Smooth muscle cell (in vitro differentiated cells): ENCODE results near the gene TM6SF1. TPM values are rescaled to one million over a fixed set of nuclear protein-coding genes. Genes with fewer than 3 reads are reported as not detected.

ENCODE experiments used
- DNase-seq: peaks from one replicate; lab custom pipeline; 2025; ENCODE audit not compliant: unreplicated experiment; lab: John Stamatoyannopoulos, UW
- H2AFZ ChIP-seq: fragments of 200-600 bp; sonication (generic); 2 replicates; pipeline ENCODE4 v1.6.0; 2016; ENCODE audit warnings: antibody characterized with exemption, low read depth, mild to moderate bottlenecking
- H3F3A ChIP-seq: fragments of 200-600 bp; sonication (generic); 2 replicates; pipeline ENCODE4 v1.6.0; 2017; ENCODE audit warnings: antibody characterized with exemption, low read depth
- H3K27ac ChIP-seq: fragments of 200-600 bp; sonication (generic); 2 replicates; pipeline ENCODE4 v1.5.1; 2016; ENCODE audit warnings: low read depth, mild to moderate bottlenecking
- H3K27me3 ChIP-seq: fragments of 200-600 bp; sonication (generic); 2 replicates; pipeline ENCODE4 v1.6.1; 2016; ENCODE audit warnings: low read depth, mild to moderate bottlenecking
- H3K36me3 ChIP-seq: fragments of 200-600 bp; sonication (generic); 2 replicates; pipeline ENCODE4 v1.5.1; 2016; ENCODE audit warnings: low read depth
- H3K4me1 ChIP-seq: fragments of 200-600 bp; sonication (generic); 2 replicates; pipeline ENCODE4 v1.5.1; 2016; ENCODE audit warnings: low read depth
- H3K4me2 ChIP-seq: fragments of 200-600 bp; sonication (generic); 2 replicates; pipeline ENCODE4 v1.6.0; 2016; ENCODE audit warnings: mild to moderate bottlenecking
- H3K4me3 ChIP-seq: fragments of 200-600 bp; sonication (generic); 2 replicates; pipeline ENCODE4 v1.5.1; 2016; ENCODE audit warnings: mild to moderate bottlenecking
- H3K79me2 ChIP-seq: fragments of 200-600 bp; sonication (generic); 2 replicates; pipeline ENCODE4 v1.6.0; 2016; ENCODE audit warnings: low read depth, mild to moderate bottlenecking
- H3K9ac ChIP-seq: fragments of 200-600 bp; sonication (generic); 2 replicates; pipeline ENCODE4 v1.6.0; 2016; ENCODE audit warnings: low read depth
- H3K9me3 ChIP-seq: fragments of 200-600 bp; sonication (generic); replicated peaks from 2 replicates; pipeline ENCODE4 v1.5.1; 2016; ENCODE audit warnings: low read depth
- H4K20me1 ChIP-seq: fragments of 200-600 bp; sonication (generic); 2 replicates; pipeline ENCODE4 v1.6.0; 2016; ENCODE audit warnings: low read depth
- CTCF ChIP-seq: fragments of 200-600 bp; sonication (generic); IDR thresholded peaks from 2 replicates; pipeline ENCODE4 v1.5.1; 2017; ENCODE audit warnings: borderline replicate concordance, mild to moderate bottlenecking, antibody characterized with exemption; ENCODE audit not compliant: insufficient read depth, poor library complexity, severe bottlenecking
- WGBS: methylation state at CpG from one replicate; pipeline ENCODE4 v1.1.7; 2016; ENCODE audit warnings: low lambda C conversion rate; 5-methylcytosine and 5-hydroxymethylcytosine counted together
- polyA plus RNA-seq: library from polyadenylated mRNA; unstranded; fragments of >200 nt; fragmentation: Nextera tagmentation; extraction: Ambion mirVana; gene quantifications from 2 replicates; pipeline ENCODE4 v1.2.1, GENCODE V29; 2016
- total RNA-seq: library from RNA; depleted of rRNA; stranded (reverse); fragments of >200 nt; gene quantifications from 2 replicates; pipeline ENCODE4 v1.2.3, GENCODE V29; 2014

The TM6SF1 gene
- total and polyA plus RNA-seq, 2 experiments from 2014 or later: 1.5 TPM; not detected in 1

GRCh38 chr15:83163032-83163431, 55.6 kb downstream of the TM6SF1 start:
- H3K36me3 ChIP-seq: no peaks in the 10 kb centered on the region
- 88% methylated on average over 4 of the region's 4 CpGs for WGBS
- H3K27me3 ChIP-seq: no peaks in the 10 kb centered on the region
- no peak overlapping the region for H3K27ac ChIP-seq
- H3K9ac ChIP-seq: no peak overlapping the region
- DNase-seq: no peak
- H3K9me3 ChIP-seq: peaks cover 6% of the 10 kb centered on the region
- no peak overlapping the region for H3K4me2 ChIP-seq
- H3F3A ChIP-seq: no peaks in the 10 kb centered on the region
- H4K20me1 ChIP-seq: peaks cover 27% of the 10 kb centered on the region
- no peaks in the 10 kb centered on the region for H3K4me1 ChIP-seq
- no peak for TF ChIP-seq CTCF
- H3K79me2 ChIP-seq: peaks cover 34% of the 10 kb centered on the region
- no peak overlapping the region for H2AFZ ChIP-seq
- no peak overlapping the region for H3K4me3 ChIP-seq

GRCh38 chr15:83164111-83164770, 56.8 kb downstream of the TM6SF1 start:
- Histone ChIP-seq H2AFZ (no peak overlapping the region), H4K20me1 (peaks cover 31% of the 10 kb centered on the region), H3K36me3 (no peaks in the 10 kb centered on the region), H3F3A (no peaks in the 10 kb centered on the region), H3K9me3 (peaks cover 6% of the 10 kb centered on the region), H3K79me2 (peaks cover 47% of the 10 kb centered on the region), H3K4me2 (peak overlapping the region; percentile 6), H3K27ac (peak overlapping the region; percentile 44), H3K9ac (no peak overlapping the region), H3K4me1 (no peaks in the 10 kb centered on the region), H3K4me3 (no peak overlapping the region), H3K27me3 (no peaks in the 10 kb centered on the region)
- no peak for TF ChIP-seq CTCF
- 79% methylated on average over 1 of the region's 1 CpG for WGBS
- no peak for DNase-seq

GRCh38 chr15:83164771-83165404, 57.4 kb downstream of the TM6SF1 start:
- Histone ChIP-seq H3K79me2 (peaks cover 53% of the 10 kb centered on the region), H3K9ac (no peak overlapping the region), H3K27me3 (no peaks in the 10 kb centered on the region), H3K4me2 (peak overlapping the region; percentile 6), H3K4me3 (no peak overlapping the region), H3F3A (no peaks in the 10 kb centered on the region), H4K20me1 (peaks cover 31% of the 10 kb centered on the region), H3K27ac (peak overlapping the region; percentile 44), H3K36me3 (no peaks in the 10 kb centered on the region), H3K4me1 (no peaks in the 10 kb centered on the region), H2AFZ (no peak overlapping the region), H3K9me3 (peaks cover 6% of the 10 kb centered on the region)
- no peak for DNase-seq
- no peak for TF ChIP-seq CTCF
- WGBS: 90% methylated on average over 4 of the region's 4 CpGs
